HG03159 (cell line): ENCODE results near the gene TTBK1.

ENCODE experiments used
- ATAC-seq: cut with Tn5 transposase; IDR thresholded peaks from one replicate; pipeline ENCODE4 v1.9.1; 2021; ENCODE audit warnings: mild to moderate bottlenecking, moderate library complexity; ENCODE audit not compliant: unreplicated experiment

TTBK1 gene

DNA sequence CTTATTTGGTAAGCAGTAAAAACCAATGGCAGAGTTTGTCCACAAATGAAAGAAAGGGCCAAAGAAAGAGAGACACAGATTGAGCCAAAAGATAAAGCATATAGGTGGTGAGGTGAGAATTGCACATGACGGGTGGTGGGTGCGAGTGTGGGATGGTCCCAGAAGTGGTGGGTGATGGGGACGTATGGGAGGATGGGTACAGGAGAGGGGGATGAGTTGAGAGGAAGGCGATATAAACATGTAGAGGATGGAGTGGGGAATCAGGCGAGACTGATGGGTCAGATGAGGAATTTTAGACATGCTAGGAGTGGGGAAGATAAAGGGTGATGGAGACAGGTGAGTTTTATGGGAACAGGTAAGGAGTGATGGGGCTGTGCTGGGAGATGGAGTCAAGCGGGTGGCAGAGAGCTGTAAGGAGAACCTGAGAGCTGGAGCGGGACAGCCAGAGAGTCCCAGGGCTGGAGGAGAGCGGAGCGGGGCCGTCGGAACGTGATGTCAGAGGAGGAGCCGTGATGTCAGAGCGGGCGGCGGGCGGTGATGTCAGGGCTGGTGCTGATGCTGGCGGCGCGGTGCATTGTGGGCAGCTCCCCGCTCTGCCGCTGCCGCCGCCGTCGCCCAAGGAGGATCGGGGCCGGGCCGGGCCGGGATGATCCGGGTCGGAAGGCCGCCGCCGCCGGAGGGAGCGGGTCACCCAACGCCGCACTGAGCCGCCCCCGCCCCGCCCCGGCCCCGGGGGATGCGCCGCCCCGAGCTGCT, at the start of gene TTBK1:
Gene TTBK1, plus strand, starts transcription at position 574 of the 756 bp plus-strand sequence. CDS start 3,180 bp downstream, outside the sequence.
- no peak for ATAC-seq

DNA sequence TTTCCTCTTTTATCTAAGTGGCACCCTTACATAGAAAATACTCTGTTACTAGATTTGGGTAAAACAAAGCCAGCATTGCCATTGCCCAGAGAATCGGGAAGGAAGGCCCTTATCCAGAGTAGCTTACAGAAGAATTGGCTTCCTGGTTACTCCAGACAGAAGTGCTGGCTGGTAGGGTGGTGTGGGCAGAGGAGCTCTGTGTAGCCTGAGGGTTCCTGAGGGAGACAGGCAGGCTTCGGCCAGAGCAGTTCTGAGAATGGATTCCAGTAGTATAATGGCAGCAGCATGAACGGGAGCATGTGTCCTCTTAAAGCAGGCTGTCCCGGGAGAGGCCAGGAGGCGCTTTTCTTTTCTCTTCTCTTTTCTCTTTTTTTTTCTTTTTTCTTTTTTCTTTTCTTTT, 49.4 kb upstream of the TTBK1 start:
- no peak for ATAC-seq

DNA sequence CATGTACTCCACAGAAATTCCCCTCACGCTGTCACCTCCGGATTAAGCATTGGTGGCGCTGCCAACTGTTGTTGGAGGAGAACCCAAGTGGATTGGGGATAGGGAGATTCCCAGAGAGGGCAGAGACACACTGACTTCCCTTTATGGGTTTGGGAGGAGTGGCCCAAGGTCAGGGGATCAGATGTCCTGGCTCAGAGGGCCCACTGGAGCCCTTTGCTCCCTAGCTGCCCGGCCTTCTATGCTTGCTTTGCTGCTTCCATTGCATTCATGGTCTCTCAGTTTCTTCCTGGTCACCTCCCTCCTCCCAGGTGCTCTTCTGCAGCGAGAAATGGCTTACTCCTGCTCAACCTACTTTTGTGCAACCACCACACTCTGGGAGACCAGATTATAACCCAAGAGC, 46.9 kb upstream of the TTBK1 start:
- no peak for ATAC-seq

DNA sequence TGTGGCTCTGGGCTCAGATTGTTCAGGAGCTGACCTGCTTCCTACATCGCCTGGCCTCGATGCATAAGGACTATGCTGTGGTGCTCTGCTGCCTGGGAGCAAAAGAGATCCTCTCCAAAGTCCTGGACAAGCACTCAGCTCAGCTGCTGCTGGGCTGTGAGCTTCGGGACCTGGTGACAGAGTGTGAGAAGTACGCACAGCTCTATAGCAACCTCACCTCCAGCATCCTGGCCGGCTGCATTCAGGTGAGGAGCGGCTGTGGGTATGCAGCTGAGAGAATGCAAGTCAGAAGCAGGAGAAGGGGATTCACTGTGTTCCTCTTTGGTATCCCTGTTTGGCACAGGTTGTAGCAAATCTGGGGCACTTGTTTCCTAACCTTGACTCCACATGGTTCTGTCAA, 43.4 kb upstream of the TTBK1 start:
- no peak for ATAC-seq

DNA sequence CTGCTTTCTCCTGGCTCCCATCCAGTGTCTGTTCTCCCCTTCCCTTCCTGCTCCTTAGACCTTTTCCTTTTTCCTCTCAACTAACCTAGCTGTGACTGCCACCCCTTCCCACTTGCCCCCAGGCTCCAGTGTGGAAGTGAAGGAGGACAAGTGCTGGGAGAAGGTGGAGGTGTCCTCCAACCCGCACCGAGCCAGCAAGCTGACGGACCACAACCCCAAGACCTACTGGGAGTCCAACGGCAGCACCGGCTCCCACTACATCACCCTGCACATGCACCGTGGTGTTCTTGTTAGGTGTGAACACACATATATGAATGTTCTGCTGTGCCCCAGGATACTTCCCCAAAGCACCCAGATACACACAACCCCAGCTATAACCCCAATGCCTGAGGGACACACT, 42.7 kb upstream of the TTBK1 start:
- no peak for ATAC-seq

DNA sequence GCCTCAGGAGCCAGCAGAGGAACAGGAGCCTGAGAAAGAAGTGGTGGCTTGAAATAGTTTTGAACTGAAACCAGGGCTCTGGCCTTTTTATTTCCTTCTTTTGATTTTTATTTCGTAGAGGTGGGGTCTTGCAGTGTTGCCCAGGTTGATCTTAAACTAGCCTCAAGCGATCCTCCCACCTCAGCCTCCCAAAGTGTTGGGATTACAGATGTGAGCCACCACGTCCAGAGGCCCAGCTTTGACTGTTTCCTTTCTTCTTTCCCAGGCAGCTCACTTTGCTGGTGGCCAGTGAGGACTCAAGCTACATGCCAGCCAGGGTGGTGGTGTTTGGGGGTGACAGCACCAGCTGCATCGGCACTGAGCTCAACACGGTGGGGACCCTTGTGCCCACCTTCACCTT, 40.8 kb upstream of the TTBK1 start:
- no peak for ATAC-seq

DNA sequence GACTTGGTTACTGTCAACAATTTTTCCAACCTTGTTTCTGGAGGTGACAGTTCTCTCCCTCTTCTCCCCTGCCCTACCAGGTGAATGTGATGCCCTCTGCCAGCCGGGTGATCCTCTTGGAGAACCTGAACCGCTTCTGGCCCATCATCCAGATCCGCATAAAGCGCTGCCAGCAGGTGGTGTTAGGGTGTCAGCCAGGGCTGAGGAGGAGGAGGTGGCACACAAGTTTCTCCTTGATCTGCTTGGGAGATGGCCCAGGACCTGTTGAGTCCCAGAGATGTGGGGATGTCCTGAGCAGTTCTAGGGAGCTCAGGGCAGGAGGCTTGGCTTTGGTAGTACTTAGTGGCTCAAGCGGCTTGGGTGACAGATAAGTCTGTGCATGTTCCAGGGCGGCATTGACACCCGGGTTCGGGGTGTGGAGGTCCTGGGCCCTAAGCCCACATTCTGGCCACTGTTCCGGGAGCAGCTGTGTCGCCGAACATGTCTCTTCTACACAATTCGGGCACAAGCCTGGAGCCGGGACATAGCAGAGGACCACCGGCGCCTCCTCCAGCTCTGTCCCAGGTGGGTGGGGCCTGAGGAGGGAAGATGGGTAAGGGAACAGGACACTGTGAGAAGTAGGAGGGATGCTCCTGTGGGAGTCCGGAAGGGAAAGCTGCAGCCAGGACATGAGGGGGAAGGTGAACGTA, 40.1 kb upstream of the TTBK1 start:
- no peak for ATAC-seq

DNA sequence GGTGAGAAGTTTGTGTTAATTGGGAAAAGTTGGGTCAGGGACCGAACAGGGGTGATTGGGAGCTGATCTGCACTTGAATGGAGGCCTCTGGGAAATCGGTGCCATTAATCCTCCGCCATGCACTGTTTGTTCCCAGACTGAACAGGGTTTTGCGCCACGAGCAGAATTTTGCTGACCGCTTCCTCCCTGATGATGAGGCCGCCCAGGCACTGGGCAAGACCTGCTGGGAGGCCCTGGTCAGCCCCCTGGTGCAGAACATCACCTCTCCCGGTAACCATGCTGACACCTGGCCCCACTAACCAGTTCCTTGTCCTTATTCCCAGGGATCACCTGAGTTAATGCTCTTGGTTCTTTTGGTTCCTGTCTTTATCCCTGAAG, 39.6 kb upstream of the TTBK1 start:
- ATAC-seq = no peak

DNA sequence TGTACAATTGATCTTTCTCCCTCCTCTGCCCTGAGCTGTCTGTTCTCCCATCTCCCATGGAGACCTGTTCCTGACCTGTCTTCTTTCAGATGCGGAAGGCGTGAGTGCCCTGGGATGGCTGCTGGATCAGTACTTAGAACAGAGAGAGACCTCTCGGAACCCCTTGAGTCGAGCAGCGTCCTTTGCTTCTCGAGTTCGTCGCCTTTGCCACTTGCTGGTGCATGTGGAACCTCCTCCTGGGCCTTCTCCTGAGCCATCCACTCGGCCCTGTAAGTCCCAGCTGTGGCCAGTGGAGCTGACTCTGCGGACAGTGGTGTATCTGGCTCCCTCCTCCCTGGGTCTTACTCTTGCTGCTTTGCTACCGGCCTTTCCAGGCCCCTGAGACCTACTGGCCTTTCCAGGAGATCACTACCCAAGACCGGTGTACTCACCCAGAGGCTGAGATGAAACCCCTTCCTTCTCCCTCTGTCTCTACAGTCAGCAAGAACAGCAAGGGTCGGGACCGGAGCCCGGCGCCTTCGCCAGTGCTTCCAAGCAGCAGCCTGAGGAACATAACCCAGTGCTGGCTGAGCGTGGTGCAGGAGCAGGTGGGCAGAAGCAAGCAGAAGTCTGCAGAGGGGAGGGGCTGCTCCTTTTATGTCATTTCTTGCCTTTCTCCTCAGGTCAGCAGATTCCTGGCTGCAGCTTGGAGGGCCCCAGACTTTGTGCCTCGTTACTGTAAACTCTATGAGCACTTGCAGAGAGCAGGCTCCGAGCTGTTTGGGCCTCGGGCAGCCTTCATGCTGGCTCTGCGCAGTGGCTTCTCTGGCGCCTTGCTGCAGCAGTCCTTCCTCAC, 38.8 kb upstream of the TTBK1 start:
- no peak for ATAC-seq

DNA sequence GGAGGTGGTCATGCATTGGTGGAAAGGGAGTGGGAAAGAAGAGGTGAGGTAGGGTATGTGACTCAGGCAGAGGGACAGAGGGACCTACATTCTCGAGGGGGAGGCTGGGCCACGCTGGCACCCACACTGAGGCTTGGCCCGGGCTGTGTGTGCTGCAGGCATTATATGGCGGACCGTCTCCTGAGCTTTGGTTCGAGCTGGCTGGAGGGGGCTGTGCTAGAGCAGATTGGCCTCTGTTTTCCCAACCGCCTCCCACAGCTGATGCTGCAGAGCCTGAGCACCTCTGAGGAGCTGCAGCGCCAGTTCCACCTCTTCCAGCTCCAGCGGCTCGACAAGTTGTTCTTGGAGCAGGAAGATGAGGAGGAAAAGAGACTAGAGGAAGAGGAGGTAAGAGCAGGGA, 37.4 kb upstream of the TTBK1 start:
- no peak for ATAC-seq

DNA sequence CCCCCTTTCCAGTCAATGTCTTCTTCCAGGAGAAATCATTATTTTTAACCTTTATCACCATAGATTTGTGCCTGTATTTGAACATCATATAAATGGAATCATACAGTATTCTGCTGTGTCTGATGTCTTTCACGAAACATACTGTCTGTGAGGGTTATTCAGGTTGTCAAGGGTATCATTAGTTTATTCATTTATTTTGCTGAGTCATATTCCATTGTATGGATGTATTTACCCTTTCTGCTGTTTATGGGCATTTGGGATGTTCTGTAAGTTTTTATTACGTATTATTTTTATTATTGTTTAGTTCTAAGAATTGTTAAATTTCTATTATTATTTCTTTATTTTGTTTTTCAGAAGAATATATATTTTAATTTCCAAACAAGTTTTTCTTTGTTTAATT, 36.0 kb upstream of the TTBK1 start:
- ATAC-seq = no peak

DNA sequence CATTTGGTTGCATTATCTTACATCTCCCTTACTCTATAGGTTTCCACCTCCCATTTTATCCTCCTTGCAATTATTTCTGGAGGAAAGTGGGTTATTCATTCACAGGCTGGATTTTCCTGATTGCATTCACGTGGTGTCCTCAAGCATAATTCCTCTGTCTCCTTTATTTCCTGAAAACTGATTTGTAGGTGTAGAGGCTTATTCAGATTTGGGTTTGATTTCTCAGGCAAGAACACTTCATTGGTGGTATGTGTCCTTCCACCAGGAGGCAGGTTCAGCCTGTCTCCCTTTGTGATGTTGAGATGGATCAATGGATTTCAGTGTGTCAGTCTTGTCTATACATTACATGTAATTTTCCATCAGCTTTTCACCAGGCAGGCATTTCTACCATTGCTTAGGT, 31.3 kb upstream of the TTBK1 start:
- no peak for ATAC-seq

DNA sequence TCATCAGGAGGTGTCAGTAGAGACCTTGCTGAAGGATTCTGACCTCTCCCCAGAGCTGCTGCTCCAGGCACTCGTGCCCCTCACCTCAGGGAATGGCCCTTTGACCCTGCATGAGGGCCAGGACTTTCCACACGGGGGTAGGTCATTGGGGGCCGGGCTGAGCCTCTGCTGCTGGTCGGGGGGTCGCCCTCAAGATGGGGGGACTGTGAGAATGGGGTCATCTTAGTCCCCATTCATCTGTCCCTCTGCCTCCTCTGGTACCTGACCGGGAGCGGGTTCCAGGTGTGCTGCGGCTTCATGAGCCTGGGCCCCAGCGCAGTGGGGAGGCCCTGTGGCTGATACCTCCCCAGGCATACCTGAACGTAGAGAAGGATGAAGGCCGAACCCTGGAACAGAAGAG, 29.9 kb upstream of the TTBK1 start:
- ATAC-seq = no peak

DNA sequence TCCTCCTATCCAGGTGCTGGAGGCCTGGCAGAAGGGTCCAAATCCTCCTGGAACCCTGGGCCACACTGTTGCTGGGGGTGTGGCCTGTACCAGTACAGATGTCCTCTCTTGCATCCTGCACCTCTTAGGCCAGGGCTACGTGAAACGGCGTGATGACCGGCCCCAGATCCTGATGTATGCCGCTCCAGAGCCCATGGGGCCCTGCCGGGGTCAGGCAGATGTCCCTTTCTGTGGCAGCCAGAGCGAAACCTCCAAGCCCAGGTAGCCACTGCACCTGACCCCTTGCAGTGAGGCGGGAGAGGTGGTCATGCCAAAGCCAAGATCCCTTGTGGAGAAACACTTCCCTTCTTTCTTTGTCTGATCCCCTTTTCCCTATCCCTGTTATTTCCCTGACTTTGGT, 28.2 kb upstream of the TTBK1 start:
- ATAC-seq = no peak

DNA sequence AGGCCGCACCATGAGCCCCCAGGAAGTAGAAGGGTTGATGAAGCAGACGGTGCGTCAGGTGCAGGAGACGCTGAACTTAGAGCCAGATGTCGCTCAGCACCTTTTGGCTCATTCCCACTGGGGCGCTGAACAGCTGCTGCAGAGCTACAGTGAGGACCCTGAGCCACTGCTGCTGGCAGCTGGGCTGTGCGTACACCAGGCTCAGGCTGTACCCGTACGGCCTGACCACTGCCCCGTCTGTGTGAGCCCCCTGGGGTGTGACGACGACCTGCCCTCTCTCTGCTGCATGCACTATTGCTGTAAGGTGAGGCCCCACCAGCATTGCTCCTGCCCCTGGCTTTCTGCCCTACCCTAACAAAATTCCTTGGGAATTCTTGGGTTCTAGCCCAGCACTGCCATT, 27.1 kb upstream of the TTBK1 start:
- ATAC-seq = no peak

DNA sequence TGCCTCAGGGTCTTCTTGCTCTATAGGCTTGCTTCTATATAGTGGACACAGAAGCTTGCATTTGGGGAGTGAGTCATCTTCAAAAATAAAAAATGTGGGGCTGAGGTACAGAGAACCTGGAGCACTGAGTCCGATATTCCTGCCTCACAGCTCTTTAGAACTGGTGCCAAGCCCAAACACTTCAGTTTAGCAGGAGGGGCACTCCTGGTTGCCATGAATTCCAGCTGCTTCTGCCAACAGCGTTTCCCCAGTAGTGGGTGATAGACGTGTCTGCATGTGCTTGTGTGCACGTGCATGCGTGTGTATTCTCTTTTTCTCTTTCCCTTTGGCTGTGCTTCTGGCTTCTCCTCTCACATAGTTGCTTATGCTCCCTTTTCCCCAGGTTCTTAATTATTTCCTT, 25.9 kb upstream of the TTBK1 start:
- no peak for ATAC-seq

DNA sequence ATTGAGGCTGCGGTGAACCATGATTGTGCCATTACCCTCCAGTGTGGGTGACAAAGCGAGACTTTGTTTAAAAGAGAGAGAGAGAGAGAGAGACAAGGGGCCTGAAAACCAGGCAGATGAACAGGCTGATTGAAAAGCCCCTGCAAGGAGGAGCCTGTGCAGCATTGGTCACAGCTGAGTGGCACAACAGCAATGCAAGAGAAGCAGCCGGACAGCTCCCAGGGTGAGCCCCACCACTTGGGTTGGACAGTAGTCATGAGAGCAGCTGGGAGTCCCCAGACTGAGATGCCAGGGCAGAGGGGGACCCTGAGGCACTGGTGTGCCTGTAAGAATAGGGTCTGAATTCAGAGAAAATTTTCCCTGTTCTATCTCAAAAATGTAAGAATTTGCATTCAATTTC, 24.2 kb upstream of the TTBK1 start:
- ATAC-seq = no peak

DNA sequence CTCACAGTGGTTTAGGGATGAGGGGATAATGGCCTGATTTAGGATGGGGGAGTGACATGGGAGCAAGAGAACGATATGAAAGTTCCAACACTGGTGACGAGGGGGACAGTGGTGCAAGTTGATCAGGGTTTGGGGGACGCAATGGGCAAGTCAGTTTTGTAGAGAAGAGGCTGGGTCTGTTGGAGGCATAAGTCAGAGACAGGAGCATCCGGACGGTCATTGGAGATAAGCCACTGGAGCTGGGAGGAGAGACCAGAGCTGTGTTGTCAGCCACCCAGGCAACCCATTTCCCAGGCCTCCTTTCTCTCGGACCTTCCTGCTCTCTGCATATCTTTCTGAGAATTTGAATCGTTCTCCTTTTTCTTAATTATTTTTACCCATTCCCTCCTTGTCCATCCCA, 23.5 kb upstream of the TTBK1 start:
- no peak for ATAC-seq

DNA sequence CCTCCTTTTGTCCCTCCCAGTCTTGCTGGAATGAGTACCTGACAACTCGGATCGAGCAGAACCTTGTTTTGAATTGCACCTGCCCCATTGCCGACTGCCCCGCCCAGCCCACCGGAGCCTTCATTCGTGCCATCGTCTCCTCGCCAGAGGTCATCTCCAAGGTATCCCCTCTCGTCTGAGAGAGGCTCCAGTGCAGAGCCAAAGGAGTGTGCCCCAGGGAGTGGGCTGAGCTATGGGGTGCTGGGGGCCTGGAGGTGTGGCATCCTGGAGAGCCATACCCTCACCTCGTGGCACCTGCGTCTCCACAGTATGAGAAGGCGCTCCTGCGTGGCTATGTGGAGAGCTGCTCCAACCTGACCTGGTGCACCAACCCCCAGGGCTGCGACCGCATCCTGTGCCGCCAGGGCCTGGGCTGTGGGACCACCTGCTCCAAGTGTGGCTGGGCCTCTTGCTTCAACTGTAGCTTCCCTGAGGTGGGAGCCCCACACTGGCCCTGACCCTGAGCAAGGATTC, 22.8 kb upstream of the TTBK1 start:
- ATAC-seq = no peak

DNA sequence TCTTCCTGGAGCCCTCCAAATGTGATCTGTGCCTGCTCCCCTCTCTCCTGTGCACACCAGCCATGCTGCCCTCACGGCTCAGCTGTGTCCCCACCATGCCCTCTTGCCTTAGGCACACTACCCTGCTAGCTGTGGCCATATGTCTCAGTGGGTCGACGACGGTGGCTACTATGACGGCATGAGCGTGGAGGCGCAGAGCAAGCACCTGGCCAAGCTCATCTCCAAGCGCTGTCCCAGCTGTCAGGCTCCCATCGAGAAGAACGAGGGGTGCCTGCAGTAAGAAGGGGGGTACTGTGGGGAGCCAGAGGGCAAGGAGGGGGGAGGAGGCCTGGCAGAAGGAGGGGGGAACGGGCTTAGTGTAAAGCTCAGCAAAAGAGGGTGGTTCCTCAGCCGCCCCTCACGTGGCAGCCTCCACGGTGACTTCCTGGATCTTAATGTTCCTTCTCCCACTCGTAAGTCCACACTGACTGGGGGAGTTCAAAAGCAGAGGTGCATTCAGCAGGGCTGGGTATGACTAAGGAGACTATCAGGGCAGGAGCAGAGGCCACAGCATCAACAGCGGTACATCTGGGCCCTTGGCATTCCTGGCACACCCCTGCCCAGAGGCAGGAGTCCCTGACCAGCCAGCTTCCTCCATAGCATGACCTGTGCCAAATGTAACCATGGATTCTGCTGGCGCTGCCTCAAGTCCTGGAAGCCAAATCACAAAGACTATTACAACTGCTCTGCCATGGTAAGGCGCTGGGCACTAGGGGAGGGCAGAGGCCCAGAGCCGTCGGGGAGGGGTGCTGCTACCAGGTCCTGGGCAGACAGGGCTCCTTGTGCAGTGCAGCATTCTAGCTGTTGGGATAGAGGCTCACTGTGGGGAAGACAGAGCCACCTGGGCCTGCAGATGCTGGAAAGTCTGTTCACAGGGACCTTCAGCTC, 22.0 kb upstream of the TTBK1 start:
- no peak for ATAC-seq
